Colonic mucosa (tissue), 4 donors: ENCODE results near the gene CRHR1. TPM values are rescaled to one million over a fixed set of nuclear protein-coding genes. Genes with fewer than 3 reads are reported as not detected.
"Not testable (repeated sequence)": the region's sequence is repeated elsewhere in the genome, so short reads cannot be mapped to it uniquely, and the experiment has no call there.

Experiments
- DNase-seq: peaks from one replicate; pipeline ENCODE4 v3.0.0-alpha.2; 2020
- H3K27ac ChIP-seq: fragments of 200-600 bp; one replicate; pipeline ENCODE4 v1.8.0; 2021
- H3K27me3 ChIP-seq: fragments of 200-600 bp; one replicate; pipeline ENCODE4 v1.8.0; 2021
- H3K36me3 ChIP-seq: fragments of 200-600 bp; one replicate; pipeline ENCODE4 v1.8.0; 2021
- H3K4me1 ChIP-seq: fragments of 200-600 bp; one replicate; pipeline ENCODE4 v1.8.0; 2021; ENCODE audit warnings: mild to moderate bottlenecking
- H3K4me3 ChIP-seq: fragments of 200-600 bp; one replicate; pipeline ENCODE4 v1.8.0; 2021
- H3K9ac ChIP-seq, 2 donors: one replicate each; pipeline ENCODE4 v1.7.0; 2013; ENCODE audit warnings: control low read depth in 2 of 2, low read depth in 2 of 2, low read length in 2 of 2
- H3K9me3 ChIP-seq: fragments of 200-600 bp; one replicate; pipeline ENCODE4 v1.8.0; 2021
- intact Hi-C: fragments of 100-400 bp; cut with DNase I; formaldehyde crosslinking; loops from one replicate; pipeline ENCODE4 v1.14.1; 2022
- total RNA-seq, 2 donors: library from RNA; stranded (reverse); fragmentation: NEBNext Ultra II Directional in 1 of 2; extraction: Animal tissue kit (Norgen Biotek cat#: 25700) in 1 of 2; gene quantifications; one replicate each; pipeline ENCODE4 v1.2.1, GENCODE V29; 2021
- TF ChIP-seq, protein P1 (sequence below): fragments of 200-600 bp; IDR thresholded peaks from one replicate; pipeline ENCODE4 v1.8.0; 2022; ENCODE audit warnings: antibody characterized with exemption, mild to moderate bottlenecking
- donor health status: healthy.
- donor health status: DM: no; HTN: no; CAD: no.
- donor health status: DM: no; HTN: no; CAD: no.

The CRHR1 gene
- total RNA-seq, 2 donors from 2014 or later, result not detected

DNA sequence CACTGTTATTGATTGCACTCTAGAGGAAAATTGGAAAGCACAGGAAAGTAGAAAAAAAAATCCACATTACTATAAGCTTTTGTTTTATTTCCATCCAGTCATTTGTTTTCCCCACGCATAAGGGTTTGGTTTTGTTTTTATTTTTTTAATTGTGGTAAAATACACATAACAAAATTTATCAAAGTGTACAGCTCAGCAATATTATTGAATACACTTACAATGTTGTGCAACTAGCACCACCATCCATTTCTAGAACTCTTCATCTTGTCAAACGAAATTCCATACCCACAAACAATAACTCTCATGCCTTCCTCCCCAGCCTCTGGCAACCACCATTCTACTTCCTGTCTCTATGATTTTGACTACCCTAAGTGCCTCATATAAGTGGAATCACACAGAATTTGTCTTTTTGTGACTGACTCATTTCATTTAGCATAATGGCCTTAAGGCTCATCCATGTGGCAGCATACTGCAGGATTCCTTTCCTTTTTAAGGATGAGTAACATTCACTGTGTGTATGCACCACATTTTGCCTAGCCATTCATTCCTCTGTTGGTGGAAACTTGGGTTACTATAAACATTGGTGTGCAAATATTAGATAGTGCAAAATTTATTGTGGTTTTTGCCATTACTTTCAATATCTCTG is 71.7 kb downstream of the CRHR1 start:
- no peak for DNase-seq
- Histone ChIP-seq H3K36me3 (no peaks in the 10 kb centered on the region), H3K9me3 (no peaks in the 10 kb centered on the region), H3K4me3 (no peak overlapping the region), H3K4me1 (no peaks in the 10 kb centered on the region), H3K27ac (no peak overlapping the region), H3K27me3 (no peaks in the 10 kb centered on the region), H3K9ac (no peak overlapping the region)
- intact Hi-C loops, result no loop called here
- TF ChIP-seq, protein P1, sequence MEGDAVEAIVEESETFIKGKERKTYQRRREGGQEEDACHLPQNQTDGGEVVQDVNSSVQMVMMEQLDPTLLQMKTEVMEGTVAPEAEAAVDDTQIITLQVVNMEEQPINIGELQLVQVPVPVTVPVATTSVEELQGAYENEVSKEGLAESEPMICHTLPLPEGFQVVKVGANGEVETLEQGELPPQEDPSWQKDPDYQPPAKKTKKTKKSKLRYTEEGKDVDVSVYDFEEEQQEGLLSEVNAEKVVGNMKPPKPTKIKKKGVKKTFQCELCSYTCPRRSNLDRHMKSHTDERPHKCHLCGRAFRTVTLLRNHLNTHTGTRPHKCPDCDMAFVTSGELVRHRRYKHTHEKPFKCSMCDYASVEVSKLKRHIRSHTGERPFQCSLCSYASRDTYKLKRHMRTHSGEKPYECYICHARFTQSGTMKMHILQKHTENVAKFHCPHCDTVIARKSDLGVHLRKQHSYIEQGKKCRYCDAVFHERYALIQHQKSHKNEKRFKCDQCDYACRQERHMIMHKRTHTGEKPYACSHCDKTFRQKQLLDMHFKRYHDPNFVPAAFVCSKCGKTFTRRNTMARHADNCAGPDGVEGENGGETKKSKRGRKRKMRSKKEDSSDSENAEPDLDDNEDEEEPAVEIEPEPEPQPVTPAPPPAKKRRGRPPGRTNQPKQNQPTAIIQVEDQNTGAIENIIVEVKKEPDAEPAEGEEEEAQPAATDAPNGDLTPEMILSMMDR, result no peak

DNA sequence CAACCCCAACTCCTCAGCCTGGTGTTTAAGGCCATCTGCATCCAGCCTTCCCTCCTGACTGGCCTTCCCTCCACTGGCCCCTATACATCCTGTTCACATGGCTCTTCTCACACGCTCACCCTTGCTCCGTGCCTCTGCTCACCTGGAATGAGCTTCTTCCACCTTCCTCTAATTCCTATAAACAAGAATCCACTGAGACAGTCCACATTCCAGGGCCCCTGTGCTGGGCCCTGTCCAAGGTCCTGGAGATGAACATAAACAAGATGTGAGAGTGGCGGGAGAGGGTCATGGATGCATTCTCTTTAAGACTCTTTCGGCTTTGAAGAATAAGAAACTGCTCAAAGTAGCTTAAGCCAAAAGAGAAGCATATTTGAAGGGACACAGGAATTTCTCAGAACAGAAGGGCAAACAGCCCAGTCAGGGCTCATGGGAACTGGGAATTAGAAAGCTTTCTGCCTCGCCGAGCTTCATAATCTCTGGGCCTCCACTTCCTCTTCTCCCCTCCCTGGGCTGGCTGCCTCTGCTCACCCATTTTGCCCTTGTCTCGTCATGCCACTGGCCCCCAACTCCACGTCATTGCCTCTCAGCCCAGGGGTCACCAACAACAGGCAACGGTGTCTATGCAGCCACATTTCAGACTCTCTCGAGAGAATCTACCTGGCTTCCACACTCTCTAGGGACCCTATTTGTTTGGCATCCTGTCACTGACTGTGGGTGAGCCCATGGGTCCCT is 74.0 kb downstream of the CRHR1 start:
- TF ChIP-seq, protein P1, result no peak
- Histone ChIP-seq H3K27me3 (no peaks in the 10 kb centered on the region), H3K9ac (no peak overlapping the region)

DNA sequence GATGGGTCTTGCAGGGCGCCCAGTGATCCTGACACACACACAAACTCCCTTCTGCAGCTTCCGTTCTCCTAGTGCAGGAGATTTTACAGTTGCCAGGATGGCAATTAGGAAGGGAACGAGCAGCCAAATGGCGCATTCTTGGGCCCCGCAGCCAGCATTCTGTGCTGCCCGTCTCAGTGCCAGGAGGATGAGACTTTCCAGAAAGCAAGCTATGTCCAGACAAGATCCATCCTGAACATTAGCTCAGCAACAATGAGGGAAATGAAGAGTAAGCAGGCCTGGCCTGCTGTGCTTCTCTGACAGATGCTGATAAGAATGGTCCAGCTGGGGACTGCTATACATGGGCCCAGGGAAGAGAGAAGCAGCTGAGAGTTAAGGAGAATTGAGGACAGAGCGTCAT is 77.0 kb downstream of the CRHR1 start:
- Histone ChIP-seq H3K9me3 (no peaks in the 10 kb centered on the region), H3K27me3 (no peaks in the 10 kb centered on the region)

More for the DNA sequence above, 74.0 kb downstream of the CRHR1 start:
- intact Hi-C loops, result no loop called here
- no peak for DNase-seq
- no peaks in the 10 kb centered on the region for H3K9me3 ChIP-seq
- H3K4me3 ChIP-seq, result no peak overlapping the region
- H3K4me1 ChIP-seq, result no peaks in the 10 kb centered on the region
- no peak overlapping the region for H3K27ac ChIP-seq
- H3K36me3 ChIP-seq, result no peaks in the 10 kb centered on the region

GRCh38 chr17:45862127-45862526 is 78.0 kb downstream of the CRHR1 start:
- DNase-seq, intact Hi-C loops, H3K27me3 ChIP-seq, H3K36me3 ChIP-seq, H3K9me3 ChIP-seq, H3K4me3 ChIP-seq, H3K27ac ChIP-seq, H3K9ac ChIP-seq, H3K4me1 ChIP-seq: not testable (repeated sequence)

More for the DNA sequence above, 77.0 kb downstream of the CRHR1 start:
- H3K27ac ChIP-seq, result no peak overlapping the region
- H3K4me3 ChIP-seq, result no peak overlapping the region
- H3K9ac ChIP-seq, result no peak overlapping the region
- no peaks in the 10 kb centered on the region for H3K36me3 ChIP-seq
- no peaks in the 10 kb centered on the region for H3K4me1 ChIP-seq
- TF ChIP-seq, protein P1, result no peak
- intact Hi-C loops, result no loop called here
- no peak for DNase-seq

- no peaks in the 10 kb centered on the region for H3K4me1 ChIP-seq
- H3K27me3 ChIP-seq, result no peaks in the 10 kb centered on the region
- intact Hi-C loops, result no loop called here
- no peaks in the 10 kb centered on the region for H3K9me3 ChIP-seq
- no peaks in the 10 kb centered on the region for H3K36me3 ChIP-seq
- no peak overlapping the region for H3K4me3 ChIP-seq
- TF ChIP-seq, protein P1, result no peak
- no peak for DNase-seq
- H3K27ac ChIP-seq, result no peak overlapping the region
- no peak overlapping the region for H3K9ac ChIP-seq
Observed at GRCh38 chr17:45863857-45864654, 79.9 kb downstream of the CRHR1 start.
